OCI-LY3 (cell line): ENCODE data around the gene CAMK2D.

ENCODE experiments used
- H2AFZ ChIP-seq: fragments of 200-600, 300-600 bp; shearing (Covaris generic); 2 replicates; pipeline ENCODE4 v1.6.0; 2014; ENCODE audit warnings: antibody characterized with exemption, low read depth, low read length
- H3K27ac ChIP-seq: fragments of 200-600, 300-600 bp; sonication (generic); 2 replicates; pipeline ENCODE4 v1.5.1; 2014; ENCODE audit warnings: mild to moderate bottlenecking, low read length, moderate library complexity, mixed read lengths
- H3K27me3 ChIP-seq: fragments of 200-600, 300-600 bp; sonication (generic); 2 replicates; pipeline ENCODE4 v1.6.1; 2014; ENCODE audit warnings: low read depth, low read length, mixed read lengths
- H3K36me3 ChIP-seq: fragments of 200-600, 300-600 bp; sonication (generic); replicated peaks from 2 replicates; pipeline ENCODE3; 2014; ENCODE audit warnings: low read depth, low read length, mixed read lengths
- H3K4me1 ChIP-seq: fragments of 300-600, 200-600 bp; sonication (generic); 2 replicates; pipeline ENCODE4 v1.6.1; 2014; ENCODE audit warnings: low read length, mixed read lengths
- H3K4me2 ChIP-seq: fragments of 200-600, 300-600 bp; sonication (generic); 2 replicates; pipeline ENCODE4 v1.6.1; 2014; ENCODE audit warnings: low read length, mixed read lengths
- H3K4me3 ChIP-seq: fragments of 300-600, 200-600 bp; sonication (generic); 2 replicates; pipeline ENCODE4 v1.5.1; 2014; ENCODE audit warnings: antibody characterized with exemption, mild to moderate bottlenecking, low read length, moderate library complexity
- H3K79me2 ChIP-seq: fragments of 300-600, 200-600 bp; shearing (Covaris generic); 2 replicates; pipeline ENCODE4 v1.6.1; 2014; ENCODE audit warnings: mild to moderate bottlenecking, low read length, mixed read lengths
- H3K9ac ChIP-seq: fragments of 300-600, 200-600 bp; shearing (Covaris generic); 2 replicates; pipeline ENCODE4 v1.6.0; 2014; ENCODE audit warnings: mild to moderate bottlenecking, low read length, moderate library complexity
- H3K9me3 ChIP-seq: fragments of 200-600, 300-600 bp; shearing (Covaris generic); 2 replicates; pipeline ENCODE4 v1.6.1; 2014; ENCODE audit warnings: low read length, mixed read lengths; ENCODE audit not compliant: insufficient read depth
- H4K20me1 ChIP-seq: fragments of 200-600, 300-600 bp; sonication (generic); 2 replicates; pipeline ENCODE4 v1.6.1; 2016; ENCODE audit warnings: low read length, mixed read lengths; ENCODE audit not compliant: insufficient read depth
- CTCF ChIP-seq: fragments of 200-600, 300-600 bp; sonication (generic); IDR thresholded peaks from 2 replicates; pipeline ENCODE4 v1.5.1; 2014; ENCODE audit warnings: antibody characterized with exemption, low read length, low read depth
- EZH2phosphoT487 ChIP-seq: fragments of 200-600 bp; shearing (Covaris generic); IDR thresholded peaks from 2 replicates; pipeline ENCODE4 v1.6.1; 2018; ENCODE audit warnings: antibody characterized with exemption, mixed run types, low read depth

Gene CAMK2D

GRCh38 chr4:113553082-113553481 lies 208.5 kb downstream of the CAMK2D start:
- no peak overlapping the region for H3K4me3 ChIP-seq
- no peaks in the 10 kb centered on the region for H3K36me3 ChIP-seq
- no peaks in the 10 kb centered on the region for H3K27me3 ChIP-seq
- no peak overlapping the region for H3K4me2 ChIP-seq
- no peak for TF ChIP-seq EZH2phosphoT487
- TF ChIP-seq CTCF, result no peak
- H3K4me1 ChIP-seq, result peaks cover 3% of the 10 kb centered on the region
- H3K9ac ChIP-seq, result no peak overlapping the region
- H3K27ac ChIP-seq, result no peak overlapping the region
- H2AFZ ChIP-seq, result no peak overlapping the region
- H3K9me3 ChIP-seq, result no peaks in the 10 kb centered on the region
- H4K20me1 ChIP-seq, result no peaks in the 10 kb centered on the region
- H3K79me2 ChIP-seq, result no peaks in the 10 kb centered on the region

- H2AFZ ChIP-seq, result no peak overlapping the region
- peaks cover 14% of the 10 kb centered on the region for H3K4me1 ChIP-seq
- no peak overlapping the region for H3K4me3 ChIP-seq
- H3K9ac ChIP-seq, result no peak overlapping the region
- H3K27me3 ChIP-seq, result no peaks in the 10 kb centered on the region
- H4K20me1 ChIP-seq, result no peaks in the 10 kb centered on the region
- TF ChIP-seq EZH2phosphoT487, result no peak
- TF ChIP-seq CTCF, result no peak
- no peak overlapping the region for H3K27ac ChIP-seq
- H3K9me3 ChIP-seq, result no peaks in the 10 kb centered on the region
- no peak overlapping the region for H3K4me2 ChIP-seq
- no peaks in the 10 kb centered on the region for H3K79me2 ChIP-seq
- H3K36me3 ChIP-seq, result no peaks in the 10 kb centered on the region
Observed at GRCh38 chr4:113550510-113550909, 211.0 kb downstream of the CAMK2D start.

GRCh38 chr4:113548303-113548702 lies 213.2 kb downstream of the CAMK2D start:
- Histone ChIP-seq H3K27me3 (no peaks in the 10 kb centered on the region), H3K9ac (no peak overlapping the region), H3K4me3 (no peak overlapping the region), H3K9me3 (no peaks in the 10 kb centered on the region), H3K36me3 (no peaks in the 10 kb centered on the region), H4K20me1 (no peaks in the 10 kb centered on the region), H3K4me2 (no peak overlapping the region), H3K27ac (no peak overlapping the region), H3K4me1 (peaks cover 14% of the 10 kb centered on the region), H3K79me2 (no peaks in the 10 kb centered on the region), H2AFZ (no peak overlapping the region)
- TF ChIP-seq EZH2phosphoT487, result no peak

GRCh38 chr4:113547487-113548042 lies 214.0 kb downstream of the CAMK2D start:
- TF ChIP-seq CTCF (peak; percentile 95), EZH2phosphoT487 (no peak)
- peaks cover 14% of the 10 kb centered on the region for H3K4me1 ChIP-seq
- H3K9ac ChIP-seq, result no peak overlapping the region
- H3K9me3 ChIP-seq, result no peaks in the 10 kb centered on the region
- no peaks in the 10 kb centered on the region for H3K79me2 ChIP-seq
- H3K36me3 ChIP-seq, result no peaks in the 10 kb centered on the region
- 0 out of 2 replicates have a peak overlapping the region, but pooled peaks have one; percentile 27 for H2AFZ ChIP-seq
- H3K27ac ChIP-seq, result no peak overlapping the region
- H3K4me3 ChIP-seq, result no peak overlapping the region
- no peaks in the 10 kb centered on the region for H3K27me3 ChIP-seq
- peak overlapping the region; percentile 33 for H3K4me2 ChIP-seq
- no peaks in the 10 kb centered on the region for H4K20me1 ChIP-seq

- TF ChIP-seq CTCF (no peak), EZH2phosphoT487 (no peak)
Observed at GRCh38 chr4:113541933-113542332, 219.6 kb downstream of the CAMK2D start.

More at GRCh38 chr4:113541933-113542332, 219.6 kb downstream of the CAMK2D start:
- Histone ChIP-seq H3K4me3 (no peak overlapping the region), H2AFZ (no peak overlapping the region), H3K4me2 (no peak overlapping the region), H3K27me3 (no peaks in the 10 kb centered on the region), H3K9me3 (no peaks in the 10 kb centered on the region), H3K27ac (no peak overlapping the region), H3K36me3 (no peaks in the 10 kb centered on the region), H4K20me1 (no peaks in the 10 kb centered on the region), H3K79me2 (no peaks in the 10 kb centered on the region), H3K4me1 (peaks cover 8% of the 10 kb centered on the region), H3K9ac (no peak overlapping the region)
